SHP77 (cell line): Measurements from ENCODE around the gene MAMDC2.

Experiments used
- DNase-seq, 2 experiments: peaks; one replicate each; lab custom pipeline; 2025; lab: John Stamatoyannopoulos, UW

MAMDC2 gene

GRCh38 chr9:70134360-70134759 is 90.7 kb downstream of the MAMDC2 start:
- DNase-seq = no peak

- no peak for DNase-seq
Observed at GRCh38 chr9:70135176-70135575, 91.5 kb downstream of the MAMDC2 start.

- DNase-seq = no peak
Observed at GRCh38 chr9:70136632-70137031, 93.0 kb downstream of the MAMDC2 start.

- no peak for DNase-seq
Observed at GRCh38 chr9:70137577-70137976, 93.9 kb downstream of the MAMDC2 start.

- no peak for DNase-seq
Observed at GRCh38 chr9:70142101-70142500, 98.5 kb downstream of the MAMDC2 start.

GRCh38 chr9:70143394-70144130 is 99.9 kb downstream of the MAMDC2 start:
- DNase-seq = no peak

- no peak for DNase-seq
Observed at GRCh38 chr9:70144131-70144503, 100.5 kb downstream of the MAMDC2 start.

GRCh38 chr9:70145981-70146380 is 102.3 kb downstream of the MAMDC2 start:
- no peak for DNase-seq

GRCh38 chr9:70147196-70147595 is 103.5 kb downstream of the MAMDC2 start:
- DNase-seq = no peak

GRCh38 chr9:70147651-70148050 is 104.0 kb downstream of the MAMDC2 start:
- no peak for DNase-seq

GRCh38 chr9:70152350-70152749 is 108.7 kb downstream of the MAMDC2 start:
- no peak for DNase-seq

GRCh38 chr9:70156729-70157128 is 113.1 kb downstream of the MAMDC2 start:
- DNase-seq = no peak

- no peak for DNase-seq
Observed at GRCh38 chr9:70159630-70160029, 116.0 kb downstream of the MAMDC2 start.

- no peak for DNase-seq
Observed at GRCh38 chr9:70160686-70161600, 117.3 kb downstream of the MAMDC2 start.

GRCh38 chr9:70165006-70165602 is 121.5 kb downstream of the MAMDC2 start:
- no peak for DNase-seq

GRCh38 chr9:70168521-70168920 is 124.9 kb downstream of the MAMDC2 start:
- DNase-seq = no peak

GRCh38 chr9:70169222-70169621 is 125.6 kb downstream of the MAMDC2 start:
- no peak for DNase-seq

- no peak for DNase-seq
Observed at GRCh38 chr9:70170151-70170790, 126.6 kb downstream of the MAMDC2 start.

GRCh38 chr9:70172532-70172931 is 128.9 kb downstream of the MAMDC2 start:
- no peak for DNase-seq

GRCh38 chr9:70177121-70177520 is 133.5 kb downstream of the MAMDC2 start:
- DNase-seq = no peak

GRCh38 chr9:70192707-70193106 is 149.1 kb downstream of the MAMDC2 start:
- no peak for DNase-seq

- no peak for DNase-seq
Observed at GRCh38 chr9:70195456-70195855, 151.8 kb downstream of the MAMDC2 start.
